MCF 10A (cell line): ENCODE measurements around the gene TFPI. TPM values are rescaled to one million over a fixed set of nuclear protein-coding genes. Genes with fewer than 3 reads are reported as not detected.

Experiments
- BruUV-seq: library from RNA; stranded (reverse); fragments of 400-500 nt; replicated peaks from 2 replicates; lab custom pipeline; 2021; lab: Mats Ljungman, UMichigan
- CTCF ChIA-PET: fragments of 300-600 bp; sonication (Branson Sonifier 250); formaldehyde crosslinking; extraction: SDS; loops from one replicate; lab custom pipeline; 2021; ENCODE audit warnings: antibody characterized with exemption, inconsistent platforms; lab: Yijun Ruan, JAX
- POLR2A ChIA-PET: fragments of 300-600, 350-650 bp; sonication (Branson Sonifier 250); formaldehyde crosslinking; extraction: SDS; loops from one replicate; lab custom pipeline; 2020; ENCODE audit warnings: antibody characterized with exemption, inconsistent platforms; lab: Yijun Ruan, JAX
- DNase-seq: peaks from one replicate; pipeline ENCODE4 v3.0.0-alpha.2; 2018; ENCODE audit not compliant: unreplicated experiment
- H3K27ac Mint-ChIP-seq: one replicate; pipeline ENCODE4 v1.8.0; 2022; ENCODE audit warnings: mild to moderate bottlenecking, low read depth, mixed read lengths; ENCODE audit not compliant: unreplicated experiment
- H3K27me3 Mint-ChIP-seq: one replicate; pipeline ENCODE4 v1.8.0; 2022; ENCODE audit warnings: mixed read lengths; ENCODE audit not compliant: insufficient read depth, unreplicated experiment
- H3K36me3 Mint-ChIP-seq: one replicate; pipeline ENCODE4 v1.8.0; 2022; ENCODE audit warnings: mild to moderate bottlenecking, moderate library complexity, mixed read lengths; ENCODE audit not compliant: insufficient read depth, unreplicated experiment
- H3K4me1 Mint-ChIP-seq: one replicate; pipeline ENCODE4 v1.8.0; 2022; ENCODE audit warnings: mixed read lengths; ENCODE audit not compliant: insufficient read depth, unreplicated experiment
- H3K4me3 Mint-ChIP-seq: one replicate; pipeline ENCODE4 v1.8.0; 2022; ENCODE audit warnings: mild to moderate bottlenecking, moderate library complexity, mixed read lengths; ENCODE audit not compliant: unreplicated experiment
- H3K9me3 Mint-ChIP-seq: one replicate; pipeline ENCODE4 v1.8.0; 2022; ENCODE audit warnings: mixed read lengths; ENCODE audit not compliant: unreplicated experiment
- intact Hi-C: fragments of 100-400 bp; cut with micrococcal nuclease; formaldehyde crosslinking; loops from 2 replicates; pipeline ENCODE4 v1.14.1; 2022
- total RNA-seq: library from RNA; stranded (reverse); gene quantifications from 2 replicates; pipeline ENCODE4 v1.2.3, GENCODE V29; 2022
- TF ChIP-seq, protein P1 (sequence below): fragments of 200-600 bp; IDR thresholded peaks from one replicate; pipeline ENCODE4 v1.8.0; 2022; ENCODE audit warnings: antibody characterized with exemption, mild to moderate bottlenecking; ENCODE audit not compliant: unreplicated experiment

The TFPI gene
- total RNA-seq, 1 experiment from 2014 or later: 67.4 TPM

DNA sequence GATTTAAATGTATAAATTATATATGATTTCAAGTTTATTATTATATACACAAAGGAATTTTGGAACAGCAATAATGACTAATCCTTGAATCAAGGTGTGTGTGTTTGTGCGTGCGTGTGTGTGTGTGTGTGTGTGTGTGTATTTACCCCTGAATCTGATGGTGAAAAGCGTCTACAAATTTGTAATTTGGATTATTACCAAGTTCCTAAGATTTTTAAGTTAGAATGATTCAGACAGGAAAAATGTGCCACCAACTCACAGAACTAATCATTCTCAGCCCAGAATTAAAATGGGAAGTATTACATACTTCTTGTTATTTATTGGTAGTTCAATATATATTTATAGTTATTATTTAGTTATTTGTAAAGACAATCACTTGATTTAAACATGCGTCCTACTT, 118.5 kb downstream of the TFPI start:
- BruUV-seq: no TSS peak
- ChIA-PET POLR2A (no interaction called here), CTCF (interaction anchor here (0.5 to 1.1 kb wide), 2 partner anchors 17 to 653 kb away, joined by 4 to 5 read pairs; no protein-coding TSS in a partner anchor)
- TF ChIP-seq, protein P1, sequence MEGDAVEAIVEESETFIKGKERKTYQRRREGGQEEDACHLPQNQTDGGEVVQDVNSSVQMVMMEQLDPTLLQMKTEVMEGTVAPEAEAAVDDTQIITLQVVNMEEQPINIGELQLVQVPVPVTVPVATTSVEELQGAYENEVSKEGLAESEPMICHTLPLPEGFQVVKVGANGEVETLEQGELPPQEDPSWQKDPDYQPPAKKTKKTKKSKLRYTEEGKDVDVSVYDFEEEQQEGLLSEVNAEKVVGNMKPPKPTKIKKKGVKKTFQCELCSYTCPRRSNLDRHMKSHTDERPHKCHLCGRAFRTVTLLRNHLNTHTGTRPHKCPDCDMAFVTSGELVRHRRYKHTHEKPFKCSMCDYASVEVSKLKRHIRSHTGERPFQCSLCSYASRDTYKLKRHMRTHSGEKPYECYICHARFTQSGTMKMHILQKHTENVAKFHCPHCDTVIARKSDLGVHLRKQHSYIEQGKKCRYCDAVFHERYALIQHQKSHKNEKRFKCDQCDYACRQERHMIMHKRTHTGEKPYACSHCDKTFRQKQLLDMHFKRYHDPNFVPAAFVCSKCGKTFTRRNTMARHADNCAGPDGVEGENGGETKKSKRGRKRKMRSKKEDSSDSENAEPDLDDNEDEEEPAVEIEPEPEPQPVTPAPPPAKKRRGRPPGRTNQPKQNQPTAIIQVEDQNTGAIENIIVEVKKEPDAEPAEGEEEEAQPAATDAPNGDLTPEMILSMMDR: no peak
- no peaks in the 10 kb centered on the region for H3K9me3 Mint-ChIP-seq
- H3K27ac Mint-ChIP-seq: no peak overlapping the region
- H3K4me1 Mint-ChIP-seq: peaks cover 13% of the 10 kb centered on the region
- no peak for DNase-seq
- H3K4me3 Mint-ChIP-seq: no peak overlapping the region
- no peaks in the 10 kb centered on the region for H3K27me3 Mint-ChIP-seq
- H3K36me3 Mint-ChIP-seq: no peaks in the 10 kb centered on the region
- intact Hi-C loops: loop anchor here (2.0 kb wide), 1 partner anchor 45 kb away; no protein-coding TSS in a partner anchor

DNA sequence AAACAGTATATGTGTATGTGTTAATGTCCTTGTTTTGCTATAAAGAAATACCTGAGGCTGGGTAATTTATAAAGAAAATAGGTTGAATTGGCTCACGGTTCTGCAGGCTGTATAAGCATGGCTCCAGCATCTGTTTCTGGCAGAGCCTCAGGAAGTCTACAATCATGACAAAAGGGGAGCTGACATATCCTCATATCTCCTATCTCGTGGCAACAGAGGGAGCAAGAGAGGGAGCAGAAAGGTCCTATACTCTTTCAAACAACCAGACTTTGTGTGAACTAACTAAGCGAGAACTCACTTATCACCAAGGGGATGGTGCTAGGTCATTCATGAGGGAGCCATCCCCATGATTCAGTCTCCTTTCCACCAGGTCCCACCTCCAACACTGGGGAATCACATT, 119.2 kb downstream of the TFPI start:
- Mint-ChIP-seq H3K4me3 (no peak overlapping the region), H3K4me1 (peaks cover 16% of the 10 kb centered on the region), H3K9me3 (no peaks in the 10 kb centered on the region), H3K36me3 (no peaks in the 10 kb centered on the region), H3K27me3 (no peaks in the 10 kb centered on the region), H3K27ac (no peak overlapping the region)
- intact Hi-C loops: loop anchor here (2.0 kb wide), 1 partner anchor 44 kb away; no protein-coding TSS in a partner anchor
- TF ChIP-seq, protein P1: no peak
- no peak for DNase-seq
- POLR2A ChIA-PET: no interaction called here
- CTCF ChIA-PET: interaction anchor here (0.5 to 1.2 kb wide), 3 partner anchors 14 to 652 kb away, joined by 3 to 5 read pairs (median 4); no protein-coding TSS in a partner anchor
- no TSS peak for BruUV-seq

DNA sequence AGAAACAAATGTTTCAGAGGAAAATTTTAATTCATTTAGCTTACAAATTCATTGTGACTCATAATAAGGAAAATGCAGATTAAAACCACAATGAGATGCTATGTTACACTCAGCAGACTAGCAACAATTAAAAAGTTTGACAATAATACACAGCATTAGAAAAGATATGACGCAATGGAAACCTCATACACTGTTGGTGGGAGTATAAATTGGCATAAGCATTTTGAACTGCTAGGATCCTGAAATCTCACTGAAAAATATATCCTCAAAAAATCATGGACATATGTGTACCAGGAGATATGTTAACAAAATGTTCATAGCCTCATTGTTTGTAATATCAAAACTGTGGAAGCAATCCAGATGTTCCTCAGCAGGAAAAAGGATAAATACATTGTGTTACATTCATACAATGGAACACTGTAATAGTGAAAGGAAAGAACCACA, 119.9 kb downstream of the TFPI start:
- Mint-ChIP-seq H3K27ac (no peak overlapping the region), H3K9me3 (no peaks in the 10 kb centered on the region), H3K27me3 (no peaks in the 10 kb centered on the region), H3K4me1 (peaks cover 22% of the 10 kb centered on the region), H3K4me3 (no peak overlapping the region), H3K36me3 (no peaks in the 10 kb centered on the region)
- intact Hi-C loops: loop anchor here (2.0 kb wide), 1 partner anchor 44 kb away; no protein-coding TSS in a partner anchor
- ChIA-PET POLR2A (interaction anchor here (0.6 to 1.5 kb wide), 2 partner anchors 14 to 42 kb away, joined by 3 read pairs; partner anchors contain the start of gene CALCRL), CTCF (interaction anchor here (0.6 to 1.2 kb wide), 2 partner anchors 13 to 40 kb away, joined by 3 read pairs; no protein-coding TSS in a partner anchor)
- TF ChIP-seq, protein P1: no peak
- no TSS peak for BruUV-seq
- DNase-seq: no peak

DNA sequence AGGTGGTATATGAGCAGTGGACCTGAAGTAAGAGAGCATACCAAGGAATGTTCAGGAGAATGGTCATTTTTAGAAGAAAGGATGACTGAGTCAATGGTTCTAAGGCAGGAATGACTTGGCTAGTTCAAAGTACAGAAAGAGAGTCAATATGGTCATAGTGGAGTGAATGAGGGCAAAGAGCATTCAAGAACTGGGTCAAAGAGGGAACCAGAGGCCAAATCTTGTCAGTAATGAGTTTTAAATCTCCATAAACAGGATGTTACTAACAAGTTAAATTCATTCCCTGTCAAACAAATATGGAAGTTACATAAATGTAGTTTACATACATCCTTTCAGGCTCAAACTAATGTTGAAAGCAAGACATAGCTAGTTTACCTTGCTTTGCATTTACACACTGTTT, 122.3 kb downstream of the TFPI start:
- H3K9me3 Mint-ChIP-seq: no peaks in the 10 kb centered on the region
- no TSS peak for BruUV-seq
- ChIA-PET POLR2A (no interaction called here), CTCF (interaction anchor here (0.6 to 0.9 kb wide), 2 partner anchors 134 to 295 kb away, joined by 3 to 5 read pairs; no protein-coding TSS in a partner anchor)
- peaks cover 22% of the 10 kb centered on the region for H3K4me1 Mint-ChIP-seq
- H3K27me3 Mint-ChIP-seq: no peaks in the 10 kb centered on the region
- no peak overlapping the region for H3K27ac Mint-ChIP-seq
- TF ChIP-seq, protein P1: no peak
- no peak overlapping the region for H3K4me3 Mint-ChIP-seq
- H3K36me3 Mint-ChIP-seq: no peaks in the 10 kb centered on the region
- intact Hi-C loops: no loop called here
- DNase-seq: no peak
